HT1080 (cell line): ENCODE data around the gene ADRA2B. TPM values are rescaled to one million over a fixed set of nuclear protein-coding genes. Genes with fewer than 3 reads are reported as not detected.

Experiments
- DNase-seq: peaks from one replicate; pipeline ENCODE4 v3.0.0-alpha.2; 2015; ENCODE audit warnings: low read depth
- total RNA-seq: library from RNA; depleted of rRNA; stranded (reverse); fragments of >200 nt; shearing (Covaris generic); gene quantifications from 2 replicates; pipeline ENCODE4 v1.2.3, GENCODE V29; 2014

The ADRA2B gene
- total RNA-seq, 1 experiment from 2014 or later, result not detected

GRCh38 chr2:96138179-96139145, 22.1 kb upstream of the ADRA2B start, which contains the start of gene ASTL:
Gene ASTL (minus strand): TSS chr2:96138502. CDS start chr2:96138436, 66 bp downstream.
- DNase-seq, result no peak

GRCh38 chr2:96137321-96138178, 21.2 kb upstream of the ADRA2B start:
- no peak for DNase-seq

GRCh38 chr2:96136129-96136720, 19.9 kb upstream of the ADRA2B start:
- no peak for DNase-seq

- no peak for DNase-seq
These were observed 19.2 kb upstream of the ADRA2B start for GRCh38 chr2:96135621-96136020.

- no peak for DNase-seq
These were observed 18.8 kb upstream of the ADRA2B start for GRCh38 chr2:96135171-96135570.

GRCh38 chr2:96134421-96134820, 18.1 kb upstream of the ADRA2B start:
- DNase-seq, result no peak

GRCh38 chr2:96131813-96132745, 15.7 kb upstream of the ADRA2B start:
- no peak for DNase-seq

GRCh38 chr2:96131152-96131812, 14.9 kb upstream of the ADRA2B start:
- DNase-seq, result no peak

- no peak for DNase-seq
These were observed 14.1 kb upstream of the ADRA2B start for GRCh38 chr2:96130483-96130882.

- no peak for DNase-seq
These were observed 13.3 kb upstream of the ADRA2B start for GRCh38 chr2:96129528-96130120.

GRCh38 chr2:96128456-96128855, 12.1 kb upstream of the ADRA2B start:
- DNase-seq, result no peak

GRCh38 chr2:96124406-96125265, 8.3 kb upstream of the ADRA2B start:
- no peak for DNase-seq

GRCh38 chr2:96123936-96124335, 7.6 kb upstream of the ADRA2B start:
- DNase-seq, result no peak

- DNase-seq, result no peak
These were observed 6.9 kb upstream of the ADRA2B start for GRCh38 chr2:96123290-96123689.

GRCh38 chr2:96122391-96122790, 6.0 kb upstream of the ADRA2B start:
- DNase-seq, result no peak

GRCh38 chr2:96121414-96121813, 5.0 kb upstream of the ADRA2B start:
- no peak for DNase-seq

- DNase-seq, result no peak
These were observed 4.6 kb upstream of the ADRA2B start for GRCh38 chr2:96120991-96121390.

- DNase-seq, result no peak
These were observed 3.8 kb upstream of the ADRA2B start for GRCh38 chr2:96120091-96120720.
